B cell (primary cell): Measurements from ENCODE around the gene CRACR2A. TPM values are rescaled to one million over a fixed set of nuclear protein-coding genes. Genes with fewer than 3 reads are reported as not detected.

Experiments
- ATAC-seq: fragments of 200-7000 bp; cut with Tn5 transposase; one replicate; pipeline ENCODE4 v1.10.0; 2021; ENCODE audit warnings: low read depth, mild to moderate bottlenecking, moderate number of reproducible peaks, moderate library complexity
- CTCF ChIA-PET: fragments of 350-600 bp; sonication (Branson Sonifier 250); formaldehyde crosslinking; loops from one replicate; lab custom pipeline; 2021; ENCODE audit warnings: antibody characterized with exemption, inconsistent platforms; lab: Charles Lee
- POLR2A ChIA-PET: fragments of 350-600 bp; sonication (Branson Sonifier 250); formaldehyde crosslinking; loops from one replicate; lab custom pipeline; 2021; ENCODE audit warnings: antibody characterized with exemption; lab: Charles Lee
- DNase-seq: peaks from one replicate; pipeline ENCODE4 v3.0.0; 2013
- H2AFZ ChIP-seq: 2 replicates; pipeline ENCODE4 v1.6.1; 2012; ENCODE audit warnings: mild to moderate bottlenecking, low read depth, low read length; ENCODE audit not compliant: insufficient read depth, poor library complexity, severe bottlenecking
- H3K27ac ChIP-seq, 2 donors: 1 replicate in 1 of 2; 2 replicates in 1 of 2; pipeline ENCODE4 v1.5.1; 2012 to 2013; ENCODE audit warnings: low read length in 2 of 2, mild to moderate bottlenecking in 2 of 2, moderate library complexity in 1 of 2
- H3K27me3 ChIP-seq, 4 experiments: fragments of 200-600 bp in 1 of 4; sonication (generic) in 1 of 4; replicated peaks in 1 of 4; 1 replicate in 2 of 4; 2 replicates in 2 of 4; pipeline versions ENCODE4 v1.6.1 to v1.7.0; 2013 to 2016; ENCODE audit warnings: low read length in 3 of 4, mild to moderate bottlenecking in 2 of 4, mixed read lengths in 1 of 4, moderate library complexity in 1 of 4; ENCODE audit not compliant: insufficient read depth in 4 of 4, control insufficient read depth in 3 of 4; ENCODE audit errors: control extremely low read depth in 1 of 4
- H3K36me3 ChIP-seq, 2 experiments: replicated peaks in 1 of 2; 1 replicate in 1 of 2; 2 replicates in 1 of 2; pipeline versions ENCODE4 v1.6.1 to v1.7.1; 2013; ENCODE audit warnings: low read length in 1 of 2; ENCODE audit not compliant: insufficient read depth in 2 of 2, control insufficient read depth in 1 of 2; ENCODE audit errors: control extremely low read depth in 1 of 2, extremely low read depth in 1 of 2
- H3K4me1 ChIP-seq, 2 donors: fragments of 200-600 bp in 1 of 2; sonication (generic) in 1 of 2; 1 replicate in 1 of 2; 2 replicates in 1 of 2; pipeline versions ENCODE4 v1.5.1 to v1.6.1; 2013 to 2017; ENCODE audit warnings: low read length in 2 of 2; ENCODE audit not compliant: control insufficient read depth in 2 of 2, insufficient read depth in 2 of 2
- H3K4me2 ChIP-seq: replicated peaks from 2 replicates; pipeline ENCODE3; 2012; ENCODE audit warnings: mild to moderate bottlenecking, low read depth, low read length; ENCODE audit not compliant: poor library complexity, severe bottlenecking
- H3K4me3 ChIP-seq, 5 experiments: fragments of 200-600 bp in 1 of 5; sonication (generic) in 1 of 5; 1 replicate in 3 of 5; 2 replicates in 2 of 5; pipeline versions ENCODE4 v1.5.1 to v1.7.0; 2011 to 2016; ENCODE audit warnings: low read length in 4 of 5, mild to moderate bottlenecking in 4 of 5, low read depth in 2 of 5, control low read depth in 1 of 5, moderate library complexity in 1 of 5; ENCODE audit not compliant: insufficient read depth in 1 of 5; ENCODE audit errors: control extremely low read depth in 1 of 5, extremely low read depth in 1 of 5
- H3K79me2 ChIP-seq: fragments of 200-600 bp; sonication (generic); one replicate; pipeline ENCODE4 v1.6.0; 2016; ENCODE audit warnings: low read length; ENCODE audit not compliant: control insufficient read depth, insufficient read depth
- H3K9ac ChIP-seq: fragments of 200-600 bp; sonication (generic); 2 replicates; pipeline ENCODE4 v1.6.1; 2017; ENCODE audit warnings: mild to moderate bottlenecking, low read length, moderate library complexity
- H3K9me3 ChIP-seq, 3 donors: one replicate each; pipeline versions ENCODE4 v1.6.1 to v1.7.1; 2013; ENCODE audit warnings: low read length in 2 of 3; ENCODE audit not compliant: control insufficient read depth in 2 of 3, insufficient read depth in 1 of 3; ENCODE audit errors: control extremely low read depth in 1 of 3
- H4K20me1 ChIP-seq: 2 replicates; pipeline ENCODE4 v1.6.0; 2012; ENCODE audit warnings: mild to moderate bottlenecking, low read length; ENCODE audit not compliant: insufficient read depth, control insufficient read depth, poor library complexity, severe bottlenecking
- H3K27ac Mint-ChIP-seq: one replicate; pipeline ENCODE4 v1.8.0; 2021; ENCODE audit warnings: mixed read lengths
- H3K27me3 Mint-ChIP-seq: one replicate; pipeline ENCODE4 v1.8.0; 2021; ENCODE audit warnings: mixed read lengths
- H3K4me1 Mint-ChIP-seq: one replicate; pipeline ENCODE4 v1.8.0; 2021; ENCODE audit warnings: mixed read lengths
- H3K4me3 Mint-ChIP-seq: one replicate; pipeline ENCODE4 v1.8.0; 2021; ENCODE audit warnings: mixed read lengths
- H3K9me3 Mint-ChIP-seq: one replicate; pipeline ENCODE4 v1.8.0; 2022; ENCODE audit warnings: mixed read lengths; ENCODE audit not compliant: insufficient read depth
- CTCF ChIP-seq: fragments of 200-600 bp; IDR thresholded peaks from one replicate; pipeline ENCODE4 v1.8.0; 2022; ENCODE audit warnings: antibody characterized with exemption, mild to moderate bottlenecking
- EZH2 ChIP-seq: IDR thresholded peaks from 2 replicates; pipeline ENCODE4 v1.6.1; 2012; ENCODE audit warnings: borderline replicate concordance, low read depth, mild to moderate bottlenecking, moderate library complexity, low read length; ENCODE audit not compliant: insufficient read depth, poor library complexity, severe bottlenecking
- WGBS: methylation state at CpG from one replicate; pipeline ENCODE4 v1.1.5; 2013; ENCODE audit warnings: missing lambda C conversion rate; ENCODE audit not compliant: insufficient coverage; 5-methylcytosine and 5-hydroxymethylcytosine counted together
- intact Hi-C: fragments of 100-400 bp; cut with micrococcal nuclease; formaldehyde crosslinking; loops from one replicate; pipeline ENCODE4 v1.10.0; 2022
- polyA plus RNA-seq: library from polyadenylated mRNA; depleted of rRNA; stranded (reverse); fragments of >200 nt; gene quantifications from 2 replicates; pipeline ENCODE4 v1.2.3, GENCODE V29; 2012
- total RNA-seq, 2 donors: library from RNA; stranded (reverse); fragments of 120-200 nt in 1 of 2; gene quantifications; 1 replicate in 1 of 2; 2 replicates in 1 of 2; pipeline versions ENCODE4 v1.2.3 to v1.2.4, GENCODE V29; 2013 to 2022

The CRACR2A gene
- total and polyA plus RNA-seq, 2 donors (not counting 1 experiment from before 2014, with no cell fraction given), result 15.2 to 26.1 TPM

- H3K4me3 ChIP-seq, result no peak overlapping the region
- CTCF ChIA-PET, result interaction anchor here (0.8 to 1.4 kb wide), 2 partner anchors 11 to 24 kb away, joined by 3 to 4 read pairs; partner anchors contain the start of gene CRACR2A
- no peaks in the 10 kb centered on the region for H3K27me3 Mint-ChIP-seq
- no peak for TF ChIP-seq CTCF
- TF ChIP-seq EZH2, result no peak
- H3K27ac ChIP-seq, result no peak overlapping the region
- intact Hi-C loops, result no loop called here
- peaks cover 2 to 61% of the 10 kb centered on the region in 2 experiments for H3K36me3 ChIP-seq
- peaks cover 9% of the 10 kb centered on the region for H3K79me2 ChIP-seq
- H3K27me3 ChIP-seq, result no peaks in the 10 kb centered on the region
- no peak overlapping the region for H3K27ac Mint-ChIP-seq
- 43% methylated on average over 6 of the region's 6 CpGs for WGBS
- H3K9me3 ChIP-seq, result no peaks in the 10 kb centered on the region
- no peak overlapping the region for H3K4me3 Mint-ChIP-seq
- DNase-seq (no peak), ATAC-seq (no peak)
- no peak overlapping the region for H3K9ac ChIP-seq
- peaks cover 0 to 8% of the 10 kb centered on the region in 2 donors for H3K4me1 ChIP-seq
- H3K9me3 Mint-ChIP-seq, result no peaks in the 10 kb centered on the region
- H2AFZ ChIP-seq, result no peak overlapping the region
- peaks cover 10% of the 10 kb centered on the region for H4K20me1 ChIP-seq
- H3K4me2 ChIP-seq, result no peak overlapping the region
- H3K4me1 Mint-ChIP-seq, result peaks cover 10% of the 10 kb centered on the region
- POLR2A ChIA-PET, result no interaction called here
Observed at GRCh38 chr12:3728686-3729085, 24.2 kb downstream of the CRACR2A start.

GRCh38 chr12:3727877-3728632 lies 24.9 kb downstream of the CRACR2A start:
- Histone ChIP-seq H3K27ac (no peak overlapping the region), H2AFZ (no peak overlapping the region), H4K20me1 (peaks cover 4% of the 10 kb centered on the region), H3K9me3 (peaks cover 0 to 4% (median 0%) of the 10 kb centered on the region in 3 donors), H3K27me3 (no peaks in the 10 kb centered on the region), H3K79me2 (peaks cover 5% of the 10 kb centered on the region), H3K36me3 (peaks cover 0 to 57% of the 10 kb centered on the region in 2 experiments), H3K9ac (no peak overlapping the region), H3K4me2 (no peak overlapping the region), H3K4me3 (no peak overlapping the region), H3K4me1 (peaks cover 0 to 8% of the 10 kb centered on the region in 2 donors)
- intact Hi-C loops, result no loop called here
- DNase-seq, result peak; percentile 19
- Mint-ChIP-seq H3K27ac (no peak overlapping the region), H3K27me3 (no peaks in the 10 kb centered on the region), H3K4me3 (no peak overlapping the region), H3K4me1 (peaks cover 10% of the 10 kb centered on the region), H3K9me3 (no peaks in the 10 kb centered on the region)
- no peak for ATAC-seq
- POLR2A ChIA-PET, result no interaction called here
- CTCF ChIA-PET, result interaction anchor here (0.8 to 1.4 kb wide), 2 partner anchors 10 to 25 kb away, joined by 3 to 4 read pairs; partner anchors contain the start of gene CRACR2A
- TF ChIP-seq EZH2, result no peak
- no peak for TF ChIP-seq CTCF
- 27% methylated on average over 5 of the region's 8 CpGs for WGBS
